HepG2 (cell line): ENCODE data around the gene SDCCAG8. TPM values are rescaled to one million over a fixed set of nuclear protein-coding genes. Genes with fewer than 3 reads are reported as not detected.

Experiments
- ATAC-seq: fragments of 200-7000 bp; cut with Tn5 transposase; 3 replicates; pipeline ENCODE4 v1.9.1; 2020; ENCODE audit warnings: mild to moderate bottlenecking, moderate library complexity
- BruUV-seq: library from RNA; stranded (reverse); fragments of 400-500 nt; replicated peaks from 2 replicates; lab custom pipeline; 2021; lab: Mats Ljungman, UMichigan
- CTCF ChIA-PET: fragments of 300-600 bp; formaldehyde crosslinking; extraction: SDS; loops from one replicate; lab custom pipeline; 2021; ENCODE audit warnings: low total read pairs, inconsistent platforms, low intra/inter-chr PET ratio; lab: Yijun Ruan, JAX
- POLR2A ChIA-PET: fragments of 350-600 bp; sonication (Branson Sonifier 250); formaldehyde crosslinking; loops from one replicate; lab custom pipeline; 2020; ENCODE audit warnings: antibody characterized with exemption, inconsistent platforms; lab: Yijun Ruan, JAX
- DNase-seq: peaks from one replicate; pipeline ENCODE4 v3.0.0-alpha.2; 2015; ENCODE audit warnings: low spot score
- FAIRE-seq: peaks from 3 replicates; lab custom pipeline; 2011; peaks lifted over from hg19 to GRCh38; lab: Jason Lieb, UNC
- H2AFZ ChIP-seq: one replicate; pipeline ENCODE4 v1.6.1; 2011; ENCODE audit warnings: low read length, inconsistent platforms
- H3K27ac ChIP-seq: fragments of 300-600 bp; 3 replicates; pipeline ENCODE4 v1.8.0; 2011; ENCODE audit warnings: mixed run types, mild to moderate bottlenecking, mixed read lengths, low read length, inconsistent platforms; ENCODE audit not compliant: insufficient read depth; ENCODE audit errors: extremely low read length
- H3K27me3 ChIP-seq, 2 experiments: fragments of 200-600 bp in 1 of 2; 2 replicates in 1 of 2; 3 replicates in 1 of 2; pipeline versions ENCODE4 v1.6.0 to v1.8.0; 2011; ENCODE audit warnings: low read length in 2 of 2, mild to moderate bottlenecking in 2 of 2, moderate library complexity in 2 of 2, inconsistent platforms in 1 of 2; ENCODE audit not compliant: insufficient read depth in 2 of 2, control insufficient read depth in 1 of 2
- H3K36me3 ChIP-seq, 2 experiments: fragments of 200-600 bp in 1 of 2; replicated peaks in 1 of 2; 2 replicates in 1 of 2; 3 replicates in 1 of 2; pipeline versions ENCODE4 v1.5.1 to v1.8.0; 2011; ENCODE audit warnings: low read length in 2 of 2, inconsistent platforms in 1 of 2; ENCODE audit not compliant: insufficient read depth in 2 of 2, control insufficient read depth in 1 of 2
- H3K4me1 ChIP-seq: 2 replicates; pipeline ENCODE4 v1.5.1; 2012; ENCODE audit warnings: low read length, inconsistent platforms; ENCODE audit not compliant: insufficient read depth
- H3K4me2 ChIP-seq: 2 replicates; pipeline ENCODE4 v1.6.0; 2011; ENCODE audit warnings: low read depth, low read length, inconsistent platforms
- H3K4me3 ChIP-seq, 3 experiments: fragments of 200-600 bp in 1 of 3; sonication (generic), shearing (Covaris generic) in 1 of 3; replicated peaks in 1 of 3; 2 replicates each; pipeline ENCODE4 v1.5.1; 2011 to 2016; ENCODE audit warnings: low read length in 3 of 3, inconsistent platforms in 2 of 3, low read depth in 2 of 3, mild to moderate bottlenecking in 2 of 3, control low read depth in 1 of 3, mixed read lengths in 1 of 3; ENCODE audit not compliant: insufficient read depth in 1 of 3
- H3K79me2 ChIP-seq: one replicate; pipeline ENCODE4 v1.6.1; 2011; ENCODE audit warnings: low read length, inconsistent platforms; ENCODE audit not compliant: insufficient read depth
- H3K9ac ChIP-seq: 2 replicates; pipeline ENCODE4 v1.6.0; 2011; ENCODE audit warnings: mild to moderate bottlenecking, low read depth, low read length, inconsistent platforms; ENCODE audit not compliant: insufficient read depth
- H3K9me3 ChIP-seq: 2 replicates; pipeline ENCODE4 v1.5.1; 2012; ENCODE audit warnings: mild to moderate bottlenecking, low read length
- H4K20me1 ChIP-seq: 2 replicates; pipeline ENCODE4 v1.6.0; 2011; ENCODE audit warnings: inconsistent platforms, mild to moderate bottlenecking, low read length, moderate library complexity; ENCODE audit not compliant: insufficient read depth
- FOXK1 ChIP-seq: sonication (generic); formaldehyde crosslinking; IDR thresholded peaks from 2 replicates; pipeline ENCODE4 v1.4.0; 2020; ENCODE audit warnings: low read depth, missing genetic modification reagents, borderline replicate concordance
- HES4 ChIP-seq: sonication (generic); formaldehyde crosslinking; IDR thresholded peaks from 2 replicates; pipeline ENCODE4 v1.9.0; 2021; ENCODE audit warnings: mild to moderate bottlenecking, missing genetic modification reagents, borderline replicate concordance
- MED13 ChIP-seq: sonication (generic); formaldehyde crosslinking; IDR thresholded peaks from 2 replicates; pipeline ENCODE4 v1.5.0; 2020; ENCODE audit warnings: missing genetic modification reagents
- ZNF33A ChIP-seq: sonication (generic); formaldehyde crosslinking; IDR thresholded peaks from 2 replicates; pipeline ENCODE4 v1.5.1; 2020; ENCODE audit warnings: missing genetic modification reagents, mild to moderate bottlenecking, moderate library complexity, borderline replicate concordance
- ZNF34 ChIP-seq: sonication (generic); formaldehyde crosslinking; IDR thresholded peaks from 2 replicates; pipeline ENCODE4 v1.4.0; 2020; ENCODE audit warnings: mild to moderate bottlenecking, missing genetic modification reagents, borderline replicate concordance
- ZNF577 ChIP-seq: sonication (generic); formaldehyde crosslinking; IDR thresholded peaks from 2 replicates; pipeline ENCODE4 v1.4.0; 2020; ENCODE audit warnings: mild to moderate bottlenecking, low read depth, missing genetic modification reagents, borderline replicate concordance
- WGBS: methylation state at CpG from one replicate; pipeline ENCODE4 v1.1.6; 2017; ENCODE audit warnings: low lambda C conversion rate; 5-methylcytosine and 5-hydroxymethylcytosine counted together
- in situ Hi-C: cut with HindIII; loops from 2 replicates; pipeline ENCODE4 v1.10.0; 2017; ENCODE audit warnings: low pct_unique_long_range_greater_than_20kb; ENCODE audit not compliant: extremely low pct_ligation_motif_present
- intact Hi-C: fragments of 100-400 bp; cut with micrococcal nuclease; formaldehyde crosslinking; loops from one replicate; pipeline ENCODE4 v1.10.0; 2022; ENCODE audit not compliant: unreplicated experiment
- polyA plus RNA-seq, 8 experiments: library from polyadenylated mRNA; depleted of rRNA in 3 of 8; stranded (reverse) in 7 of 8; unstranded in 1 of 8; fragments of >200 nt; fragmentation: Illumina TruSeq in 4 of 8; extraction: Trizol in 4 of 8; gene quantifications; 2 replicates each; pipeline versions ENCODE4 v1.2.1 to v1.2.3, GENCODE V29; 2011 to 2016; ENCODE audit warnings: low read depth in 4 of 8, missing spikeins in 1 of 8, mixed read lengths in 1 of 8; ENCODE audit not compliant: insufficient read depth in 1 of 8
- total RNA-seq, 5 experiments: library from RNA; depleted of rRNA; stranded (reverse); fragments of >200 nt; fragmentation: Illumina TruSeq; extraction: Trizol; gene quantifications; 2 replicates each; pipeline ENCODE4 v1.2.3, GENCODE V29; 2016; ENCODE audit warnings: low read depth in 1 of 5
- TF ChIP-seq, protein P1 (sequence below): sonication (generic); formaldehyde crosslinking; IDR thresholded peaks from 2 replicates; pipeline ENCODE4 v1.5.0; 2020; ENCODE audit warnings: mild to moderate bottlenecking, missing genetic modification reagents, borderline replicate concordance
- TF ChIP-seq, protein P2 (sequence below): sonication (generic); formaldehyde crosslinking; IDR thresholded peaks from 2 replicates; pipeline ENCODE4 v1.5.0; 2020; ENCODE audit warnings: mild to moderate bottlenecking, missing genetic modification reagents
- TF ChIP-seq, protein P3 (sequence below): sonication (generic); formaldehyde crosslinking; IDR thresholded peaks from 2 replicates; pipeline ENCODE4 v1.4.0; 2020; ENCODE audit warnings: mild to moderate bottlenecking, low read depth, missing genetic modification reagents

The SDCCAG8 gene
- total and polyA plus RNA-seq, 2 of the 13 experiments (the other 11 are each of a cell fraction or from before 2014, with no cell fraction given) = 9.5 to 13.4 TPM

DNA sequence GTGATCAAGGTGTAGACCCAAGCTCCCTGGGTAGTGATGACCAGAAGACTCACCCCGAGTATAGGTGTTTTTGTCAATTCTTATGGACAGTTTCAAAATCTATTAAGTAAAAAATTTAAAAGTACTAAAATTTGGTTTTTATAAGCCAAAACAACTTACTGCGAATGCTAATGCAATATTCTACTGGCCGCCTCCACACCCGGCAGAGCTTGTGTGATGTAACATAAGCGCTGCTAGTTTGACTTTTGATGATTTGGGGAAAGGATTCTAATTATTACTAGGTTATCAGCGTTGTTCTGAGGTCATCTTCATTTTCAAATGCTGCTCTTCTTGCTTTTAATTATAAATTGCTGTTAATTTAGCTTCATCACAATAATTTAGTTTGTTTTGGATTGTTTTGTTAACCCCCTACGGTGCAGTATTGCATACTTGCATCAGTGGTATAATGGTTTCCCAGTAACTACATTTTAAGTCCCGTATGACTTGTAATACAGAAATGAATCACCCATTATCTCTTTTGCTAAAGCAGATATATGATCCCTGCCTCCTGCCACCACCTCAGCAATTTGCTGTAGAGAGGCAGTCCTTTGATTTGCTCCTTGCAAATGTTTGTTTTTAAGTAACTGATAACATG, 178.0 kb downstream of the SDCCAG8 start:
- ChIA-PET POLR2A (no interaction called here), CTCF (no interaction called here)
- FAIRE-seq (no peak), ATAC-seq (no peak), DNase-seq (no peak)
- H3K4me1 ChIP-seq = no peaks in the 10 kb centered on the region
- no peak overlapping the region for H2AFZ ChIP-seq
- in situ Hi-C loops = no loop called here
- no peak overlapping the region for H3K4me3 ChIP-seq
- intact Hi-C loops = no loop called here
- TF ChIP-seq MED13 (CRISPR knock-in tag) (no peak), ZNF33A (CRISPR knock-in tag) (no peak), HES4 (CRISPR knock-in tag) (no peak), ZNF577 (CRISPR knock-in tag) (no peak), FOXK1 (CRISPR knock-in tag) (no peak), ZNF34 (no peak)
- TF ChIP-seq, protein P1, sequence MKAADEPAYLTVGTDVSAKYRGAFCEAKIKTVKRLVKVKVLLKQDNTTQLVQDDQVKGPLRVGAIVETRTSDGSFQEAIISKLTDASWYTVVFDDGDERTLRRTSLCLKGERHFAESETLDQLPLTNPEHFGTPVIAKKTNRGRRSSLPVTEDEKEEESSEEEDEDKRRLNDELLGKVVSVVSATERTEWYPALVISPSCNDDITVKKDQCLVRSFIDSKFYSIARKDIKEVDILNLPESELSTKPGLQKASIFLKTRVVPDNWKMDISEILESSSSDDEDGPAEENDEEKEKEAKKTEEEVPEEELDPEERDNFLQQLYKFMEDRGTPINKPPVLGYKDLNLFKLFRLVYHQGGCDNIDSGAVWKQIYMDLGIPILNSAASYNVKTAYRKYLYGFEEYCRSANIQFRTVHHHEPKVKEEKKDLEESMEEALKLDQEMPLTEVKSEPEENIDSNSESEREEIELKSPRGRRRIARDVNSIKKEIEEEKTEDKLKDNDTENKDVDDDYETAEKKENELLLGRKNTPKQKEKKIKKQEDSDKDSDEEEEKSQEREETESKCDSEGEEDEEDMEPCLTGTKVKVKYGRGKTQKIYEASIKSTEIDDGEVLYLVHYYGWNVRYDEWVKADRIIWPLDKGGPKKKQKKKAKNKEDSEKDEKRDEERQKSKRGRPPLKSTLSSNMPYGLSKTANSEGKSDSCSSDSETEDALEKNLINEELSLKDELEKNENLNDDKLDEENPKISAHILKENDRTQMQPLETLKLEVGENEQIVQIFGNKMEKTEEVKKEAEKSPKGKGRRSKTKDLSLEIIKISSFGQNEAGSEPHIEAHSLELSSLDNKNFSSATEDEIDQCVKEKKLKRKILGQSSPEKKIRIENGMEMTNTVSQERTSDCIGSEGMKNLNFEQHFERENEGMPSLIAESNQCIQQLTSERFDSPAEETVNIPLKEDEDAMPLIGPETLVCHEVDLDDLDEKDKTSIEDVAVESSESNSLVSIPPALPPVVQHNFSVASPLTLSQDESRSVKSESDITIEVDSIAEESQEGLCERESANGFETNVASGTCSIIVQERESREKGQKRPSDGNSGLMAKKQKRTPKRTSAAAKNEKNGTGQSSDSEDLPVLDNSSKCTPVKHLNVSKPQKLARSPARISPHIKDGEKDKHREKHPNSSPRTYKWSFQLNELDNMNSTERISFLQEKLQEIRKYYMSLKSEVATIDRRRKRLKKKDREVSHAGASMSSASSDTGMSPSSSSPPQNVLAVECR (CRISPR knock-in tag) = no peak
- TF ChIP-seq, protein P2, sequence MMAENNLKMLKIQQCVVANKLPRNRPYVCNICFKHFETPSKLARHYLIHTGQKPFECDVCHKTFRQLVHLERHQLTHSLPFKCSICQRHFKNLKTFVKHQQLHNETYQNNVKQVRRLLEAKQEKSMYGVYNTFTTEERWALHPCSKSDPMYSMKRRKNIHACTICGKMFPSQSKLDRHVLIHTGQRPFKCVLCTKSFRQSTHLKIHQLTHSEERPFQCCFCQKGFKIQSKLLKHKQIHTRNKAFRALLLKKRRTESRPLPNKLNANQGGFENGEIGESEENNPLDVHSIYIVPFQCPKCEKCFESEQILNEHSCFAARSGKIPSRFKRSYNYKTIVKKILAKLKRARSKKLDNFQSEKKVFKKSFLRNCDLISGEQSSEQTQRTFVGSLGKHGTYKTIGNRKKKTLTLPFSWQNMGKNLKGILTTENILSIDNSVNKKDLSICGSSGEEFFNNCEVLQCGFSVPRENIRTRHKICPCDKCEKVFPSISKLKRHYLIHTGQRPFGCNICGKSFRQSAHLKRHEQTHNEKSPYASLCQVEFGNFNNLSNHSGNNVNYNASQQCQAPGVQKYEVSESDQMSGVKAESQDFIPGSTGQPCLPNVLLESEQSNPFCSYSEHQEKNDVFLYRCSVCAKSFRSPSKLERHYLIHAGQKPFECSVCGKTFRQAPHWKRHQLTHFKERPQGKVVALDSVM (CRISPR knock-in tag) = no peak
- TF ChIP-seq, protein P3, sequence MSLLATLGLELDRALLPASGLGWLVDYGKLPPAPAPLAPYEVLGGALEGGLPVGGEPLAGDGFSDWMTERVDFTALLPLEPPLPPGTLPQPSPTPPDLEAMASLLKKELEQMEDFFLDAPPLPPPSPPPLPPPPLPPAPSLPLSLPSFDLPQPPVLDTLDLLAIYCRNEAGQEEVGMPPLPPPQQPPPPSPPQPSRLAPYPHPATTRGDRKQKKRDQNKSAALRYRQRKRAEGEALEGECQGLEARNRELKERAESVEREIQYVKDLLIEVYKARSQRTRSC = no peak
- H4K20me1 ChIP-seq = no peaks in the 10 kb centered on the region
- BruUV-seq = no TSS peak
- WGBS = 85% methylated on average over 8 of the region's 8 CpGs
- H3K4me2 ChIP-seq = no peak overlapping the region
- no peaks in the 10 kb centered on the region for H3K79me2 ChIP-seq
- no peaks in the 10 kb centered on the region for H3K36me3 ChIP-seq
- no peaks in the 10 kb centered on the region; a peak in 1 of 5 replicates for H3K27me3 ChIP-seq
- H3K27ac ChIP-seq = no peak overlapping the region
- no peaks in the 10 kb centered on the region for H3K9me3 ChIP-seq
- H3K9ac ChIP-seq = no peak overlapping the region
